HG03432 (cell line): ENCODE data around the gene PXDN.
"Not testable (repeated sequence)": the region's sequence is repeated elsewhere in the genome, so short reads cannot be mapped to it uniquely, and the experiment has no call there.

Experiments used
- ATAC-seq: cut with Tn5 transposase; IDR thresholded peaks from one replicate; pipeline ENCODE4 v1.9.1; 2021; ENCODE audit warnings: mild to moderate bottlenecking, moderate library complexity; ENCODE audit not compliant: unreplicated experiment

The PXDN gene

DNA sequence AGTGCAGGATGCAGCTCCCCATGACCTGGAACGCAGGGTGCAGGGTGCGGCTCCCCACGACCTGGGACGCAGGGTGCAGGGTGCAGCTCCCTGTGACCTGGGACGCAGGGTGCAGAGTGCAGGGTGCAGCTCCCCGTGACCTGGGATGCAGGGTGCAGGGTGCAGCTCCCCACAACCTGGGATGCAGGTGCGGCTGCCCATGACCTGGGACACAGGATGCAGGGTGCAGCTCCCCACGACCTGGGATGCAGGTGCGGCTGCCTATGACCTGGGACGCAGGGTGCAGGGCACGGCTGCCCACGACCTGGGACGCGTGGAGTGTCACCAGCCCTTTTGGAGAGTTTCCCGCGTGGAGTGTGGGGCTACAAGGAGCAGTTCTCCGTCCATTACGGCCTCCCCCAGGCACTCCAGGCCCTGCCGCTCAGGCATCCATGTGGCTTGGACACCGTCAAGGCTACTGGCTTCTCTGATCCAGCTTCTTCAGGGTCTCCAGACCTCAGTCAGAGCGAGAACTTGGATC, 38.7 kb downstream of the PXDN start:
- no peak for ATAC-seq

DNA sequence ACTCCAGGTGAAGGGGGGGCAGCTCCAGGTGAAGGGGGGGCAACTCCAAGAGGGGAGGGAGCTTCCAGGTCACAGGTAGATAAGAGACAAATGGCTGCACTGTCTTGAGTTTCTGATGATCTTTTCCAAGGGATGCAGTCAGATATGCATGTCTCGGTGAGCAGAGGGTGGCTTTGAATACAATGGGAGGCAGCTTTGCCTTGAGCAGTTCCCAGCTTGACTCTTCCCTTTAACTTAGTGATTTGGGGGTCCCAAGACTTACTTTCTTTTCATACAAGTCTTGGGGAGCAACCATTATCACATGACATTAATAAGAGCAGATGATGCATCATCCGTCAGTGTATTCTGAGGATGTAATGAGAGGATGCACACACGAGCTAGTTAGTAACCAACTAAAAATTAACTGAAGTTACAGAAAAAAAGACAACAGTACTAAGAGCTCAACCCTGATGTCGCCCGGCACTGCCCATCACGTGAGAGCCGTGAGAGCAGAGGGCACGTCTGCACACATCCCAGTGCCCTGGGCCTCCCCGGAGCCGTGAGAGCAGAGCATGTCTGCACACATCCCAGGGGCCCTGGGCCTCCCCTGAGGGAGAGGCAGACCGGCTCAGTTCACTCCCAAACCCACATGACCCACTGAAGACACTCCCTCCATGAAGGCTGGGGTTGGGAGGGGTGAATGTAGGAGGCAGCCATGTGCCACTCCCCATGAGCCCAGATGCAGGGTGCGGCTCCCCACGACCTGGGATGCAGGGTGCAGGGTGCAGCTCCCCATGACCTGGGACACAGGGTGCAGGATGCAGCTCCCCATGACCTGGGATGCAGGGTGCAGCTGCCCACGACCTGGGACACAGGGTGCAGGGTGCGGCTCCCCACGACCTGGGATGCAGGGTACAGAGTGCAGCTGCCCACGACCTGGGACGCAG, 39.4 kb downstream of the PXDN start:
- ATAC-seq: no peak

DNA sequence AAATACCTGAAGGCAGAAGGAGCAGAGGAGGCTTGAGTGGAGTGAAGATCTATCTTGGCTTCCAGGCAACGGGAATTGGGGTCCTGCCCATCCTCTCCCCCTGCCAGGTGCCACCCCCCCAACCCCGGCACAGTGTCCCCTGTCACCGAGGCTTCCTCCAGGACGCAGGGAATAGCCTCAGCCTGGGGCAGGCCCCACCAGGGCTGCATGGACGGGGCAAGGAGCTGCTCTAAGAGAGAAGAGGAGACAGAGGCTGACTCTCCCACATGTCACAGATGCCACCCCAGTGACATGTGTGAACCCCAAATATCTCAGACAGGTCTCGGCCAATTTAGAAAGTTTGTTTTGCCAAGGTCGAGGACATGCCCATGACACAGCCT, 42.1 kb downstream of the PXDN start:
- no peak for ATAC-seq

DNA sequence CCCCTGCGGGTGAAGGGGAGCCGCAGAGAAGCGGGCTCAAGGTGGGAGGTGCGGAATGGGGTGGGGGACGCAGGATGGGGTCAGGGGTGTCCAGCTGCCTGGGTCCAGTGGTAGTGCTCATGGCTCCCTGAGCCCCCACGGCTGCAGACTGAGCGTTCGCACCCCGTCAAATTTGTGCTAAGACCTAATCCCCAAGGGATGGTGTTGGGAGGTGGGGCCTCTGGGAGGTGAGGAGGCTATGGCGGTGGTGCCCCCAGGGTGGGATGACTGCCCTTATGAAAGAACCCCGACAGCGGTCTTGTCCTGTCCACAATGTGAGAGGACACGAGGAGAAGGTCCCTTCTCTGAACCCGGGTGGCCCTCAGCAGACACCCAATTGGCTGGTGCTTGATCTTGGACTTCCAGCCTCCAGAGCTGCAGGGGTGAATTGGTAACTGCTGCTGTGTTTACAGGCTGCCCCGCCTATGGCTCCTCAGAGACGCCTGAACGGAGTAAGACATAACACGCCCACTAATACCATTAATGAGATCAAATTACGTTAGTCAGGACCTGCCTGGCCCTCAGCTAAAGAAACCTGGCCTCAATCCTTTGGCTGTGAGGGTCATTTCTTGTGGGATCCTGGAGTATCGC, 42.6 kb downstream of the PXDN start:
- ATAC-seq: no peak

- no peak for ATAC-seq
Observed at GRCh38 chr2:1701020-1701419, 43.3 kb downstream of the PXDN start.

GRCh38 chr2:1700427-1700826, 43.9 kb downstream of the PXDN start:
- ATAC-seq: not testable (repeated sequence)

- ATAC-seq: no peak
Observed at GRCh38 chr2:1698188-1698945, 45.9 kb downstream of the PXDN start.

GRCh38 chr2:1697601-1698000, 46.7 kb downstream of the PXDN start:
- ATAC-seq: no peak

DNA sequence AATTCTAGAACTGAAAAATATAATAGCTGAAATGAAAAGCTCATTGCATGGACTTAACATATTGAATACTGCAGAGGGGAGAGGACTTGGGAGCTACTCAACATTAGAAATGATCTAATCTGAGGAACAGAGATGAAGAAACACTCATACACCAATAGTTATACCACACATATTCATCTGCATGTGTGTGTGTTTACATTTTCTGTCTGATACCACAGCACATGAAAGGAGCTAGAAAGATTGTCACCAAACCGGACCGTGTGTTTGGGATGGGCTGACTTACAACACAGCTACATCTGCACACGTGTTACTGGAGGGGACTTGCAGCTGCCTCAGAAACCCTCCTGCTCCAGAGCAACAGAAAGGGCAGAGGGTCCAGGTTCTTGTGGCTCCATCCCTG, 47.8 kb downstream of the PXDN start:
- no peak for ATAC-seq

DNA sequence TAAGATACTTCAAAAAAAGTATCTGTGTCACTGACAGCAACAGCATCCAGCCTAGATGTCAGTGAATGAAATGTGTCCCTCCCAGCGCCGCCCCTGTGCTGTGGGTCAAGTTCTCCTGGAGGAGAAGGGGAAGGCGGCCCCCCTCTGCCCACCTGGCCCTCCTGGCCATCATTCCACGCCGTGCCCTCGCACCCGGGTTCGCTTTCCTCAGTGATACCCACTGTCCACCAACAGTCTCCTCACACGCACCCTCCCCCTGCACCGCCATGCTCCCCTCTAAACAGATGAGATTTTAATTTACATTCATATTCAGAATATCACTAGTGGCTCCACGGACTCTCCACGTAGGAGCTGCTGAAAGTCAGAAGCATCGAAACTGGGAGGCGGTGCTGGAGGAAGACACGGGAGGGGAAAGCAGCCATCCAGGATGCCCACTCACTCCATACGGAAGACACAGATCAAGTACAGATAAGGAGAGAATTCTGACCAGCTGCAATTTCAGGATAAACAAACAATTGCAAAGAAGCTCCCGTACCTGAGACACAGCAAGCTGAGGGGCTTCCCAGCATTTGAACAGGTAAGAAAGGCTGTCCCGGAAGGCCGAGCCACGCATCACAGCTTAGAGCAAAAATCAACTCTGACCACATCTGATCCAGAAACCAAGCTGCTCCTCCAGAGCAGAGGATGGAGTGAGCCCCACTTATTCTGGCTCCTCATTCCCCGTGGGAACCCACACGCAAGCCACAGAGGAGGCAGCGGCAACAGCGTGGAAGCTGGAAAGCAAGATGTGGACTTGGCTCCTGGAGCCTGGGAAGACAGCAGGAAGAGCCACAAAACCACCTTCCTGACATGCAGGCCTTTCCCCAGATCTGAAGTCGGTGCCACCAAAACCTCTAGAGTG, 49.7 kb downstream of the PXDN start:
- no peak for ATAC-seq

DNA sequence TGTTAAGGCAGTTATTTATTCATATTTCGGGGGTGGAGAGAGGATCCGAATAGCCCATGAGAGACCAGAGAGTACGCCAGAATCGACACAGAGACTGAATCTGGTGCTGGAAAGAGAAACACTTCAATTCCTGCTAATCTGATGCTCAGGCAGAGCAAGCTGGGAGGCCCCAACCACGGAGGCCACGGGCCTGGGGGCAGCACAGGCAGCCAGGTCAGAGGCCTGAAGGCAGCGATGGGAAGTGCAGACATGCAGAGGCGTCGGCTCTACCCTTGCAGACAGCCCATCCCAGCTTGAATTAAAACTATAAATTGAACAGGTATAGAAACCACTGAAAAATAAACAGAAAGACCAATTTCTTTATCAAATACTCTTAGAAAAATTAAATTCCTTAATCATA, 50.6 kb downstream of the PXDN start:
- ATAC-seq: no peak

- ATAC-seq: no peak
Observed at GRCh38 chr2:1692342-1692741, 52.0 kb downstream of the PXDN start.

DNA sequence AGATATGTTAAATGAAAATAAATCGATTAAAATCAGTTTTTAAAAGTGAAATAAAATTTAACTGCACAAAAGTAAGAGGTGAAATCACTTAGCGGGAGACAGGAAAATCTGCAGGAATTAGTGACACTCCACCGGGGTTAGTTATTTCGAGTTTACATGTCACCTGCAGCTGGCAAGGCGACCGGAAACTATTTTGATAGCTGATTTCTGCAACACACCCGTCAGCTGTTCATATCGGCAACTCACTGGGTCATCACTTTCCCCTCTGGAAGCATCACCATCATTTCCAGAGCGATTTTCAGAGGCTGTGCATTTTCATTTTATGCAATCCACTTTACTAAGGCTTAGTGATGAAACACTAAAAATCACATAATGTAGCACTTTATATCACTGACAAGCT, 52.9 kb downstream of the PXDN start:
- ATAC-seq: no peak

DNA sequence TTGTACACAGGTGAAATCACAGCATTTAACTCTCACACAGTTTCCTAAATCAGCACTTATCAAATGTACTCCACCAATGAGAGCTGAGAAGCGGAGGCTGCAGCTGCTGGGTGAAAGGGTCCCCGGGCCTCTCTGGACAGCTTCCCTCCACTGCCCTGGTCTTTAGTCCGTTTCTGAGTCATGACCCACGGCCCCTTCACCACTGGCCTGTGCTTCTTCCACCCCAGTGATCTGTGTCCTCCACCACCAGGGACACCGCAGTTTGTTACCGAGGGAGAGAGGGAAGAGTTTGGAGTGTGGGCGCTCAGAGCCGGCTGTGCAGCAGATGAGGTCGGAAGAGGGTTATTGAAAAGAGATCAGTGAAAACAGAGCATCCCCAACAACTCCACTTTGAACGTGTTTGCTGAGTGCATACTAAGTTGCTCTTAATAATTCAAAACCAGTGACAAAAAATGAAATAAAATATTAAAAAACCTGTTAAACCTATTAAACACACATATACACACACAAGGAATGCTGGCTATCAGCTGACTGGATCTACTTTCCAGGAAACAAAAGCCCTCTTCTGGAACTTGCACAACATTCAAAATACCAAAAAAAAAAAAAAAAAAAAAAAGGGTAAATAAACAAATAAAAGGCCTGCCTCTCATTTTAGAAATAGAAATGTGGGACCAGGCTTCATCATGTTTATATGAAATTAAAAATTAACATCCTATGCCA, 54.1 kb downstream of the PXDN start:
- no peak for ATAC-seq

DNA sequence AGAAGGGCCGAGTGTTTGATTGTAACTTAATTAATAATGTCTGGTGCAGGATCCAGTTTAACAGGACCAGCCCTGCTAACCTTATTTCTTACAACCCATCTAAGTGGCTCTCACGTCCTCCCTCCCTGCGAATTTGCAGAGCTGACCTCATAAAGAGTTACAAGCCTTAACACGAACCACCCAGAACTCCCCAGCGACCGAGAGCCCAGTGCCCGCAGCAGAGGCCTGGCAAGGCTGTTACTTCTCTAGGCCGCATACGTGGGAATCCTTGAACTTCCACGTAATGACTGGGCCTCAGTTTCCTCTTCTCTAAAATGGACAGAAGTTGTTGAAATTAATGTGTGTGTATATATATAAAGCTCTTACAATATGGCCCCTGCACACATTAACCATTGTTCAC, 55.5 kb downstream of the PXDN start:
- ATAC-seq: no peak

DNA sequence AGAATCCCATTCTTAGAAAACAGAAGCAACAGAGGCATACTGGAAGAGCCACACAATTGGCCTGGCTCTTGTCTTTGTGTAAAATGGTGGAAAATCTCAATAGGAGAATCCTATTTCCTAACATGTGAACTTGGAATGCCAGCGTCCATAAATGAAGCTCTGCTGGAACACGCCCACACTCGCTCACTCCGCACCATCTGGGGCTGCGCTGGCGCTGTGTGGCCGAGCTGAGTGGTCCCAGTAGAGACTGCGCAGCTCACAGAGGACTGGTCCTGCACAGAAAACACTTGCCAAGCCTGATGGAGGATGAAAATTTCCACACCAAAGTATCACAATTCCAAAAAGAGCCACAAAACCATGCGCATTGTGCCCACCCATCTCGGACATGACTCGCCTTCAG, 56.2 kb downstream of the PXDN start:
- ATAC-seq: no peak

GRCh38 chr2:1687254-1687653, 57.1 kb downstream of the PXDN start:
- no peak for ATAC-seq

GRCh38 chr2:1686784-1687105, 57.6 kb downstream of the PXDN start:
- no peak for ATAC-seq

DNA sequence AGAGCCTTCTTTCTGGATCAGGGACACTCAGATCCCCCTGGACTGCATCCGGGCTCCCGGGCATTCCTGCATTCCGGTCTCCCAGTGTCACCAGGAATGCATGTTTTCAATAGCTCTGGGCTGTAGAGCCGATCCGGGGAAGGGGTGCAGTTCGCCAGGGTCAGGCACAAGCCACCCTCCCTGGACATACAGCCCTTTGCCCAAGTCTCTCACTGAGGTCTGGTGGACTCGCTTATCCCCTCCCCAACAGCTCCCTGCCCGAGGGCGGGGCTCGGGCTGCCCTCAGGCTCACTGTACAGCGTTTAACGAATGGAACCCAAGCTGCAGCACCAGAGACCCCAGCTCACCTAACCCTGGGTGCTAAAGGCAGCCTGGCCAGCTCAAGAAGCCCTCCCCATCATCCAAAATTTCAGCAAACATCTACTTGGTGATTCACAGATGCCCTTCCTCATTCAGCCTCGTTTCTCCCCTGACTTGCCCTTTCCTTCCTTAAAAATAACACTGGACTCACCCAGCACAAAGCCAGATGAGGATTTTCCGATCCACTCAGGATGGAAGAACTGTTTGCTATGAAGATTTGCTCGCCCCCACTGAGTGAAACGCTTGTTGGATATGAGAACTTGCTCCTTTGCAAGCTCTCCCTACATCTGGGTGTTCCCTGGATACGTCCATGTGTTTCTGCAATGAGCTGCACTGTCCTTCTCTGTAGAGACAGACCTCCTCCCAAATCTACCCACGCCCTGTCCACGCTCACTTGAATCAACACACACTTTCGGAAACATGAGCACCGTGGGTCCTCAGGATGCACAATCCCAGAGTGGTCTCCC, 58.1 kb downstream of the PXDN start:
- no peak for ATAC-seq
